HCT116 (cell line): ENCODE results near the gene TRMU. TPM values are rescaled to one million over a fixed set of nuclear protein-coding genes. Genes with fewer than 3 reads are reported as not detected.

ENCODE experiments used
- ATAC-seq: fragments of 200-7000 bp; cut with Tn5 transposase; 2 replicates; pipeline ENCODE4 v1.9.1; 2020; ENCODE audit warnings: mild to moderate bottlenecking, moderate library complexity
- BruUV-seq: library from RNA; stranded (reverse); fragments of 400-500 nt; replicated peaks from 2 replicates; lab custom pipeline; 2021; lab: Mats Ljungman, UMichigan
- CTCF ChIA-PET: fragments of 300-600 bp; sonication (Branson Sonifier 250); formaldehyde crosslinking; loops from one replicate; lab custom pipeline; 2021; ENCODE audit warnings: antibody characterized with exemption; lab: Charles Lee
- POLR2A ChIA-PET: fragments of 300-600, 350-600 bp; sonication (Branson Sonifier 250); formaldehyde crosslinking; loops from one replicate; lab custom pipeline; 2021; ENCODE audit warnings: antibody characterized with exemption; lab: Charles Lee
- RAD21 ChIA-PET, 2 experiments: fragments of 300-600 bp; sonication (Branson Sonifier 250); formaldehyde crosslinking; loops; one replicate each; lab custom pipeline; 2023; ENCODE audit warnings: low total read pairs in 2 of 2; ENCODE audit not compliant: uncharacterized antibody in 2 of 2, unreplicated experiment in 2 of 2, low non-redundant PET in 1 of 2; lab: Charles Lee
- DNase-seq: peaks from one replicate; pipeline ENCODE4 v3.0.0-alpha.2; 2010; ENCODE audit warnings: low read depth, low spot score
- H2AFZ ChIP-seq: fragments of 200-600 bp; shearing (Covaris generic), sonication (generic); 2 replicates; pipeline ENCODE4 v1.6.1; 2017; ENCODE audit warnings: low read depth, mixed run types, mixed read lengths, antibody characterized with exemption, low read length; ENCODE audit not compliant: poor library complexity, severe bottlenecking
- H3K27ac ChIP-seq: 2 replicates; pipeline ENCODE4 v1.5.1; 2012; ENCODE audit warnings: low read depth, low read length
- H3K27me3 ChIP-seq: fragments of 200-600 bp; sonication (generic); 2 replicates; pipeline ENCODE4 v1.6.1; 2016; ENCODE audit warnings: mixed run types, low read length, mixed read lengths; ENCODE audit not compliant: insufficient read depth
- H3K36me3 ChIP-seq, 2 experiments: fragments of 200-500 bp in 1 of 2; fragments of 200-600 bp in 1 of 2; sonication (Bioruptor generic) in 1 of 2; sonication (generic) in 1 of 2; 2 replicates each; pipeline versions ENCODE4 v1.5.1 to v1.6.1; 2014 to 2016; ENCODE audit warnings: low read length in 2 of 2, inconsistent platforms in 1 of 2, mixed read lengths in 1 of 2, mixed run types in 1 of 2; ENCODE audit not compliant: insufficient read depth in 2 of 2, control insufficient read depth in 1 of 2
- H3K4me1 ChIP-seq, 2 experiments: fragments of 200-600 bp in 1 of 2; sonication (generic) in 1 of 2; 2 replicates each; pipeline versions ENCODE4 v1.5.1 to v1.6.1; 2012 to 2017; ENCODE audit warnings: low read length in 2 of 2, inconsistent platforms in 1 of 2, mild to moderate bottlenecking in 1 of 2, mixed read lengths in 1 of 2, mixed run types in 1 of 2, moderate library complexity in 1 of 2; ENCODE audit not compliant: insufficient read depth in 2 of 2, control insufficient read depth in 1 of 2
- H3K4me2 ChIP-seq: fragments of 200-600 bp; sonication (generic); 2 replicates; pipeline ENCODE4 v1.6.1; 2017; ENCODE audit warnings: mixed run types, low read length, mixed read lengths
- H3K4me3 ChIP-seq, 2 experiments: fragments of 200-600 bp in 1 of 2; sonication (generic) in 1 of 2; replicated peaks in 1 of 2; 2 replicates each; pipeline ENCODE4 v1.5.1; 2011 to 2016; ENCODE audit warnings: low read length in 2 of 2, control low read depth in 1 of 2, low read depth in 1 of 2, mild to moderate bottlenecking in 1 of 2, mixed read lengths in 1 of 2, mixed run types in 1 of 2
- H3K79me2 ChIP-seq: fragments of 200-600 bp; sonication (generic); 2 replicates; pipeline ENCODE4 v1.6.1; 2017; ENCODE audit warnings: mild to moderate bottlenecking, mixed run types, low read length, moderate library complexity, mixed read lengths; ENCODE audit not compliant: insufficient read depth
- H3K9ac ChIP-seq: fragments of 200-600 bp; sonication (generic); 2 replicates; pipeline ENCODE4 v1.6.1; 2016; ENCODE audit warnings: low read length, mixed read lengths
- H3K9me2 ChIP-seq: fragments of 200-600 bp; sonication (generic), shearing (Covaris generic); 2 replicates; pipeline ENCODE4 v1.6.1; 2017; ENCODE audit warnings: mixed run types, mild to moderate bottlenecking, moderate library complexity; ENCODE audit not compliant: insufficient read depth
- H3K9me3 ChIP-seq, 2 experiments: fragments of 200-500 bp in 1 of 2; fragments of 200-600 bp in 1 of 2; sonication (Bioruptor generic) in 1 of 2; sonication (generic) in 1 of 2; 2 replicates each; pipeline ENCODE4 v1.6.1; 2014 to 2017; ENCODE audit warnings: low read length in 2 of 2, mixed read lengths in 2 of 2, inconsistent platforms in 1 of 2, low read depth in 1 of 2, mild to moderate bottlenecking in 1 of 2, mixed run types in 1 of 2, moderate library complexity in 1 of 2; ENCODE audit not compliant: control insufficient read depth in 1 of 2, insufficient read depth in 1 of 2
- H4K20me1 ChIP-seq: fragments of 200-600 bp; sonication (generic), shearing (Covaris generic); 2 replicates; pipeline ENCODE4 v1.6.1; 2017; ENCODE audit warnings: mixed run types, mild to moderate bottlenecking, moderate library complexity; ENCODE audit not compliant: insufficient read depth
- EGR1 ChIP-seq: IDR thresholded peaks from 2 replicates; pipeline ENCODE4 v1.6.1; 2012; ENCODE audit warnings: low read depth
- ELF1 ChIP-seq: IDR thresholded peaks from 2 replicates; pipeline ENCODE4 v1.6.1; 2012; ENCODE audit warnings: low read depth, borderline replicate concordance
- EZH2 ChIP-seq: fragments of 200-600 bp; sonication (generic); IDR thresholded peaks from 2 replicates; pipeline ENCODE4 v1.6.1; 2017; ENCODE audit warnings: antibody characterized with exemption, mixed run types
- FOSL1 ChIP-seq: IDR thresholded peaks from 2 replicates; pipeline ENCODE4 v1.6.1; 2012; ENCODE audit warnings: low read depth
- JUND ChIP-seq: IDR thresholded peaks from 2 replicates; pipeline ENCODE4 v1.6.1; 2012
- POLR2A ChIP-seq: IDR thresholded peaks from 2 replicates; pipeline ENCODE4 v1.7.0; 2011; ENCODE audit warnings: borderline replicate concordance; ENCODE audit not compliant: insufficient read depth, insufficient read length; ENCODE audit errors: extremely low read depth
- RAD21 ChIP-seq: IDR thresholded peaks from 2 replicates; pipeline ENCODE4 v1.6.1; 2012; ENCODE audit warnings: low read depth, mild to moderate bottlenecking
- REST ChIP-seq: IDR thresholded peaks from 2 replicates; pipeline ENCODE4 v1.6.1; 2012; ENCODE audit warnings: low read depth
- SIN3A ChIP-seq: IDR thresholded peaks from 2 replicates; pipeline ENCODE4 v1.6.1; 2012; ENCODE audit warnings: low read depth
- SP1 ChIP-seq: IDR thresholded peaks from 2 replicates; pipeline ENCODE4 v1.6.1; 2012; ENCODE audit warnings: low read depth
- TCF7L2 ChIP-seq: IDR thresholded peaks from 2 replicates; pipeline ENCODE4 v1.7.0; 2011; ENCODE audit warnings: borderline replicate concordance, inconsistent platforms; ENCODE audit not compliant: insufficient read depth, insufficient read length; ENCODE audit errors: extremely low read depth
- ZFX ChIP-seq: fragments of 450-650 bp; IDR thresholded peaks from 2 replicates; pipeline ENCODE4 v1.6.1; 2017
- ZNF274 ChIP-seq: fragments of 200-500 bp; sonication (Bioruptor generic); IDR thresholded peaks from 2 replicates; pipeline ENCODE4 v1.6.1; 2014; ENCODE audit warnings: mild to moderate bottlenecking, low read depth, low read length, inconsistent platforms
- intact Hi-C: fragments of 100-400 bp; cut with micrococcal nuclease; formaldehyde crosslinking; loops from 2 replicates; pipeline ENCODE4 v1.10.0; 2022
- total RNA-seq: library from RNA; stranded (reverse); gene quantifications from one replicate; pipeline ENCODE4 v1.2.1, GENCODE V29; 2021; ENCODE audit not compliant: unreplicated experiment

Gene TRMU
- total RNA-seq, 1 experiment from 2014 or later: 65.4 TPM

DNA sequence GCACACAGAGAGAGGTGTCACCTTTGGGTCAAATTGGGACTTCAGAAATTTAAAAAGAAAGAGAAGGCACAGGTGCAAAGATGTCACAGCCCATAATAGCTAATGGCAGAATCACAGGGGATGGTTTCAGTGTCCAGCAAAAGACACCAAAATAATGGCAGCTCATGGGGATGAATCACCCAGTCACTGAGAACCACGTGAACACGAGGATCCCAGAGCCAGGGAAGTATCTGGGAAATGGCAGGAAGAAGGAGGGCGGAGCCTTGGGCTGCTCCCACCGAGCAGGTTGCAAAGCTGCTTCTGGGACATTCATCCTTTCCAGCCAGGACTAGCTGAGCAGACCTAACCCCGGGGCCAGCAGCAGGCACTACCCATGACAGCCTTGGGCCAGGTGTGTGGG is 45.6 kb downstream of the TRMU start:
- no peak overlapping the region for H3K27ac ChIP-seq
- POLR2A ChIA-PET: no interaction called here
- 0 out of 2 replicates have a peak overlapping the region, but pooled peaks have one; percentile 9 for H3K4me2 ChIP-seq
- ATAC-seq (no peak), DNase-seq (no peak)
- peaks cover 0 to 5% of the 10 kb centered on the region in 2 experiments; a peak in 1 of 4 replicates for H3K9me3 ChIP-seq
- RAD21 ChIA-PET: no interaction called here
- intact Hi-C loops: loop anchor here (2.0 kb wide), 1 partner anchor 24 kb away; no protein-coding TSS in a partner anchor
- no peaks in the 10 kb centered on the region for H3K27me3 ChIP-seq
- no peak overlapping the region for H2AFZ ChIP-seq
- no peak overlapping the region for H3K4me3 ChIP-seq
- CTCF ChIA-PET: no interaction called here
- BruUV-seq: no TSS peak
- H3K9me2 ChIP-seq: no peaks in the 10 kb centered on the region
- H3K4me1 ChIP-seq: peaks cover 25 to 37% of the 10 kb centered on the region in 2 experiments
- H3K36me3 ChIP-seq: peaks cover 0 to 4% of the 10 kb centered on the region in 2 experiments; a peak in 1 of 4 replicates
- H3K79me2 ChIP-seq: no peaks in the 10 kb centered on the region
- no peak for TF ChIP-seq SP1
- TF ChIP-seq FOSL1: no peak
- TF ChIP-seq REST: no peak
- no peak for TF ChIP-seq EGR1
- TF ChIP-seq RAD21: no peak
- no peak for TF ChIP-seq EZH2
- TF ChIP-seq ZFX: no peak
- no peak for TF ChIP-seq JUND
- no peak for TF ChIP-seq POLR2A
- TF ChIP-seq ZNF274: no peak
- TF ChIP-seq SIN3A: no peak
- no peak for TF ChIP-seq ELF1
- no peak for TF ChIP-seq TCF7L2
- H4K20me1 ChIP-seq: no peaks in the 10 kb centered on the region
- H3K9ac ChIP-seq: no peak overlapping the region
